Activated CD8-positive, alpha-beta memory T cell treated with anti-CD3 and anti-CD28 coated beads, Interleukin-2, amount 50 U/mL, for 24 hours (primary cell): ENCODE results near the gene BAIAP2.

Experiments used
- DNase-seq: peaks from one replicate; pipeline ENCODE4 v3.0.0-alpha.2; 2020; ENCODE audit errors: extremely low read depth

BAIAP2 gene

DNA sequence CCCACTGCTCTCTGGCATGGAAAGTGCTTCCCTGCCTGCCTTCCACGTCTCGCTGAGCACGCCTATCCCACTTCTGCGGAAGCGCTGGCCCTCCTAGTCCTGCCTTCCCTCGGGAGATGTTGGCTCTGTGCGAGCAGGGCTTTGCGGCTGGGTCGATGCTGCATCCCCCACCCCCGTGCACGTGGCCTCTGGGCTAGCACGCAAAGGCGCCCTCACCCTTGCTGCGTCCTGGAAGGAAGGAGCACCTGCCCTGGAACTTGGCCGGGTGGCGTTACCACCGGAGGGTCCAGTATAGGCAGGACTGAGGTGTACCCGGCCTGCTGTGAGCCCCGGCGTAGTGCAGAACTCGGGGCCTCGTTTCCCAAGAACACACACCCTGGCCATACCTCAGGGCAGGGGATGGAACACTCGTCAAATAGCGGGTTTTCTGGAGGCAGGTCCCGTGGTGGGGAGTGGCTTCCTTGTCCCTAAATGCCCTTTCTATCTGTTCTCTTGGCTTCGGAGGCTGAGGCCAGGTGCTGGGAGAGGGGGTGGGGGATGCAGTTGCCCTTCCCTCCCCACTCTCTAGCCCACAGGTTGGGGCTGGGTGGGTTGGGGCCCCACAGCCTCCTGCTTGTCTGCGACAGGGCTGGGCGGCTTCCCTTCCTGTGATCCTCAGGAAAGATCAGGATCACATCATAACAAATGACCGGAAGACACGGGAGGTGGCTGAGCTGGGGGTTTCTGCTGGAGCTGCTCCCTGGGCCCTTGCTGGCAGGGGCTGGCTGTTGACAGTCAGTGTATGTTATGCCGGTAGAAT is 17.4 kb downstream of the BAIAP2 start:
- DNase-seq: no peak

DNA sequence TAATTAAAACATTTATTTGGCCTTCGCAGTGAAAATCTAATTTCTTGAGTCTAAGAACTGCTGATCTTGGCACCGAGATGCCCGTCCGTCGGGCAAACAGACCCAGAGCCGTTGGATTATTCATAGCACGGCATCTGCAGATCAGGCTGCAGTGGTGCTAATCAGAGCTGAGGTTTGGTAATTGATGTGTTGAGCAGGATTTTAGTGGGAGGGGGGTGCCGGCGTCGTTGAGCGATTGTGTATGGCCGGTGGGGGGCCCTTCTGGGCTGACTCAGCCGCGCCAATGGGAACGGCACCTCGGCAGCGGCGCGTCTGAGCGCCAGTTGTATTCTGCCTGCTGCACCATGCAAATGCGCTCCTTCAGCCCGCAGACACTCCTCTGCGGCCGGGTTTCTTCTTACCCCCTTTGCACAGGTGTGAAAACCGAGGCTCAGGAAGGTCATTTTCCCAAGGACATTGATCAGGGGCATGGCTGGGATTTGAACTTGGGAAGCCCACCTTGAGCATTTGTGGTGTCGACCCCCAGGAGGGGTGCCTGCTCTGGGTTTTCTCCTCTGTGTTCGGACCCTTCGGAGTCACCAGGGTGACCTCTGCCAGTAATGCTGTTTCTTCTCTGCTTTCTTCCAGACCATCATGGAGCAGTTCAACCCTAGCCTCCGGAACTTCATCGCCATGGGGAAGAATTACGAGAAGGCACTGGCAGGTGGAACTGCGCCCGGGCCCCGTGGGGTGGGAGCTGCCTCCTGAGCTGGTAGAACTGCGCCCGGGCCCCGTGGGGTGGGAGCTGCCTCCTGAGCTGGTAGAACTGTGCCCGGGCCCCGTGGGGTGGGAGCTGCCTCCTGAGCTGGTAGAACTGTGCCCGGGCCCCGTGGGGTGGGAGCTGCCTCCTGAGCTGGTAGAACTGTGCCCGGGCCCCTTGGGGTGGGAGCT is 18.4 kb downstream of the BAIAP2 start:
- no peak for DNase-seq

DNA sequence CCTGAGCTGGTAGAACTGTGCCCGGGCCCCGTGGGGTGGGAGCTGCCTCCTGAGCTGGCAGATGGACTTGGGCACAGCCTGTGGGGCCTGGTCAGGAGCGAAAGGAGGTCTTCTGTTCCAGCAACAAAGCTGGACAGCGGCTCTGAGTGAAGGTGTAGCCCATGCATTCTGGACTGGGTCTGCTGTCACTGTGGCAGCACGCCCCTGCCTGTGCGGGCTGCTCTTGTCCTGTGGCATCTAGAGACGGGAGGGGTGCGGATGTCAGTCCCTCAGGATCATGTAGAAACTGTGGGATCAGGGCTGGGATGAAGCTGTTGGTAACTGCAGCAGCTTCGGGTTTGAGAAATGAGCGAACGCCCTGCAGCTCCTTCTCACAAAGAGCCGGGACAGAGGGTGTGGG is 19.4 kb downstream of the BAIAP2 start:
- DNase-seq: no peak

DNA sequence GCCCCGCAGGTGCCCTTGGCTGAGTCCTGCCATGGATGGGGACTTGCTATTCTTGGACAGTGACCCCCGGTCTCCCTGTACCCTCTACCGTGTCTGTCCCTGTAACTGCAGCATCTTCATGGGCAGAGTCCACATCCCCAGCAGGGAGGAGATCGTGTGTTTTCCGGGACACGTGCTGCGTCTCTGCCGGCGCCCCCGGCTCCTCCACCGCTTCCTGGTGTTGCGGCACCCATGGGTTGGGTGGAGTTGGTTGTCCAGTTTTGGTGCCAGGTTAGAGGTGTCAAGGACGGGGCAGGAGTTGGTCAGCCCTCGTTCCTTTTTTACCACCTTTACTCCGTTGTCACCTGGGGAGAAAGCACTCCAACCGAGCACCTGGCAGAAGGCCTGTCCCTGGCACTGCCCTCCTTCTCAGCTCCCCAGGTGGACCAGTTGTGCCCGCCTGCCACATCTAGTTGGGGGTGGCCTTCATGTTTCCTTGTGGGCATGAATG is 20.0 kb downstream of the BAIAP2 start:
- DNase-seq: no peak

DNA sequence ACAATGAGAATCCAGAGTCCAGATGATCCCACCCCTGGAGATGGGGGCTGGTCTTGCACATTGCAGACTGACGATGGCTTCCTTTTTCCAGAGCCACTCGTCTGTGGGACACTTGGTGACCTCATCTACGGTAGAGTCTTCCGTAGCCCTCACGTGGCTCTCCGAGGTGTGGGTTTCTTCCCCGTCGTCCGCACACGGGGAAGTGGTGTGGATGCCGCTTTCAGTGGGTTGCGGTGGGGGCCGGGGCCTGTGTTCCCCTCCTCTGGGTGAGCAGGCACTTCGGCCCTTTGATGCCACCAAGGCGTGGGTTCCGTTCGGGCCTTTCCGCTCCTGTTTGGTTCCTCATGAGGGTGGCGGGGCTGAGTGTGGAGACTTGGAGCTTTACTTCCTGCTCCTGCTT is 21.4 kb downstream of the BAIAP2 start:
- DNase-seq: no peak

DNA sequence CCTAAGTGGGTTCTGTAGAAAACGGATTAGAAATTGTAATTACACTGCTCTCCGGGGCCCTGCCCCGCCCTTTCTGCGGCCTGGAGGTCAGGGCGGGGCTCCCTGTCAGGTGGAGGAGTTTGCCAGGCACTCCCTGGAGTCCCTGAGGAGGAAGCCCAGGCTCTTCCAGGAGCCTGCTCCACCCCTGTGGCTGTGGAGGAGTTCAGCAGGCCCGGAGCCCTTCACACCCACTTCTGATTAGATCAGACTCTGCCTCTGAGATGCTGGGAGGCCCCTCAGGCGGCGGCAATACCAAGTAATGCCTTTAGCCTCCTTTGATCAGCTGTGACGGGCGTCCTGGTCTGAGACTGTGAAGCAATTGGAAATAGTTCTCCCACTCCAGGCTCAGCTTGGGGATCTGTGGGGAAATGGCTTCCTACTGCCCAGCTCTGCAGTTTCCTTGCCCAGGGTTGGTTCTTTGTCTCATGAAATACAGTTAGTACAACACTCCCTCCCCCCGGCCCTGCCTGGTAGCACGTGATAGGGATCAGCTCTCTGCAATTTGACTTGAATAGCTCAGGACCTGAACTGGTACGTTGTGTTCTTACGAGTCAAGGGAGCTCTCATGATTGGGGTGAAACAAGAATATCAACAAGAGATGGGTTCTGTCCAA is 22.3 kb downstream of the BAIAP2 start:
- no peak for DNase-seq

DNA sequence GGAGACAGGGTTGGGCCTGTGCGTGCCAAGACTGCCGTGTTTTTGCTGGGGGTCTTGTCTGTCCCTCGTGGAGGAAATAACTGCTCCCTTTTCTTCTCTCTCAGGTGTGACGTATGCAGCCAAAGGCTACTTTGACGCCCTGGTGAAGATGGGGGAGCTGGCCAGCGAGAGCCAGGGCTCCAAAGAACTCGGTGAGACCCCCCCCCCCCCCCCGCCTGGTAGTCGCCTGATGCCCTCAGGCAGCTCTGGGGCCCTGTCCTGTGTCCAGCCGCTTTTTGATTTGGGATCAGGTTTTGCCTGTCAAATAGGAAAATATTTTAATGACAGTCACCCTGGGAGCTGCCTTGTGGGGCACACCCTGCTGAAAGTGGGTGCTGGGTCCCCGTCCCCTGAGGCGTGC is 22.8 kb downstream of the BAIAP2 start:
- DNase-seq: no peak

DNA sequence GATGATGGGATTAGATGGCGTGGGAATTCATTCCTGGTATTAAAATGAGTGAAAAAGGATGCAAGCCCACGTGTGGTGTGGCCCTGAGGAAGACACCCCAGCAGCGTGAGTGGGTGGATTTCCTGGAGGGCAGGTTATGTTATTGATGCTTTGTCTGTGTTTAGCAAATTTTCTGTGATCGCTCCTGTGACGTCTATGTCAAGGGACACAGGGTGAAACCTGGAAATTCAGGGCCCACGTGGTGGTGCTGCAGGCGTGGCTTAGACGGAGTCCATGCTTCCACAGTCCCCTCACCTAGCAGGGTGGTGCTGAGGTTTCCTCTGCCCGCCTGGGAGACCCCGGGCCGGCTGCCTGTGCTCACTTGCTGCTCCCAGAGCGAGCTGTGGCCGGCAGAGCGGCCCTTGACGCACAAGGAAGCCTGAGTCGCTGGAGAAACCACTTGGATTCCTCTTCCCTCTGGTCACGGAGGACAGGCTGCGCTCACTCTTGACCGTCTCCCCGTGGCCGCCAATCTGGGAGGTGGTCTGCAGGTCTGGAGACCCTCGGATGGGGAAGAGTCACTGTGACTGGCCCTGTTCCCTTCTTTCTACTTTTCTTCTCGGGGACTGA is 23.4 kb downstream of the BAIAP2 start:
- no peak for DNase-seq

DNA sequence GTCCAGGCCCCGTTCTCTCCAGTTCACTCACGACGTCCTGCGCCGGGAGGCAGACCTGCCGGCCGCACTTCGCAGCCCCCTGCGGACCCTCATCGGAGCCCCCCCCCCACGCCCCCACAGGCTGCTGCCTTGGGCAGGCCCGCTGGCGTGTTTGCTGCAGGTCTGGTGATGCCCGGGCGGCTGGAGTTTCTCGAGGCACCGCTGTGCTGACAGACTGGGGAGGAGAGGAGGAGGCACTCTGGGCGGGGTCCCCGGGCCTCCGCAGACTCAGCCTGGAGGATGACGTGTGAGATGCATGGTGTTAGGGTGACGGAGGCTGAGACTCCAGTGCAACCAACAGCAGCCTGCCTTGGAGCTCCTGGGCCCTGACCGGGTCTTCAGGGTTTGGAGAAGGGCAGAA is 24.1 kb downstream of the BAIAP2 start:
- DNase-seq: no peak

DNA sequence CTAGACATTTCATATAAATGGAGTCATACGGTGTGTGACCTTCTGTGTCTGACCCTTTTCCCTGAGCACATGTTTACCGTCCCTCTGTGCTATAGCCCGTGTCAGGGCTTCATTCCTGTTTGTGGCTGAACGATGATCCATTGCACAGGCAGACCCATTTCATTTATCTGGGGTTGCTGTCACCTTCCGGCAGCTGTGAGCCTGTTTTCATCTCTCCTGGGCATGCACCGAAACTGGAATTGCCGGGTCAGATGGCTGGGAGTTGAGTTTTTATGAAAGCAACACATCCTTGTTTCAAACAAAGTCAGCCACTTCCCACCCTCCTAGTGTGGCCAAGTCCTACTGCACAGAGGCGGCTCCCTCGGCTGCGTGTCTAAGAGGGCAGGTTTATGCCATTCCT is 25.5 kb downstream of the BAIAP2 start:
- DNase-seq: no peak

DNA sequence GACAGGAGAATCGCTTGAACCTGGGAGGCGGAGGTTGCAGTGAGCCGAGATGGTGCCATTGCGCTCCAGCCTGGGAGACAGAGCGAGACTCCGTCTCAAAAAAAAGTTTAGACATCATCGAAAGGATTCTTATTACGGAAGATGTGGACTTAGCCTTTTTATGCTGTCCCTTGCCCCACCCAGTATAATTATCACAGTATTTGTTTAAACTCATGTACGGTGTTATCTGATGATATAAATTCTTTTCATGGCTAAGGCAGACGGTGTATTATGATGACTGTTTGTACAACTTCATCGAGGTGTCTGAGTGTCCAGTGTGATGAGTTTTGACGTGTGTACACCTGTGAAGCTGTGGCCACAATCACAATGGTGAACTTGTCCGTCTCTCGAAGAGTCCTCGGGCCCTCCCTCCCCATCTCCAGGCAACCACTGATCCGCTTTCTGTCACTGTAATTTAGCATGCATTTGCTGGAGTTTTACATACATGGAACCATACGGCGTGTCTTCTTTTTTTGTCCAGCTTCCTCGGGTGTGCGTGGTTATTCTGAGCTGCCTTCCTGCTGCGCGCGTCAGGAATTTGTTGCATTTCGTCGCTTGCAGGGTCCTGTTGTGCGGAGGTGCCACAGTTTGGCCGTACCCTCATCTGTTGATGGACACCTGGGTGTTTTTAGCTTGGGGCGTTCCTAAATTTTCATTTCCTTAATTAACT is 26.2 kb downstream of the BAIAP2 start:
- no peak for DNase-seq

DNA sequence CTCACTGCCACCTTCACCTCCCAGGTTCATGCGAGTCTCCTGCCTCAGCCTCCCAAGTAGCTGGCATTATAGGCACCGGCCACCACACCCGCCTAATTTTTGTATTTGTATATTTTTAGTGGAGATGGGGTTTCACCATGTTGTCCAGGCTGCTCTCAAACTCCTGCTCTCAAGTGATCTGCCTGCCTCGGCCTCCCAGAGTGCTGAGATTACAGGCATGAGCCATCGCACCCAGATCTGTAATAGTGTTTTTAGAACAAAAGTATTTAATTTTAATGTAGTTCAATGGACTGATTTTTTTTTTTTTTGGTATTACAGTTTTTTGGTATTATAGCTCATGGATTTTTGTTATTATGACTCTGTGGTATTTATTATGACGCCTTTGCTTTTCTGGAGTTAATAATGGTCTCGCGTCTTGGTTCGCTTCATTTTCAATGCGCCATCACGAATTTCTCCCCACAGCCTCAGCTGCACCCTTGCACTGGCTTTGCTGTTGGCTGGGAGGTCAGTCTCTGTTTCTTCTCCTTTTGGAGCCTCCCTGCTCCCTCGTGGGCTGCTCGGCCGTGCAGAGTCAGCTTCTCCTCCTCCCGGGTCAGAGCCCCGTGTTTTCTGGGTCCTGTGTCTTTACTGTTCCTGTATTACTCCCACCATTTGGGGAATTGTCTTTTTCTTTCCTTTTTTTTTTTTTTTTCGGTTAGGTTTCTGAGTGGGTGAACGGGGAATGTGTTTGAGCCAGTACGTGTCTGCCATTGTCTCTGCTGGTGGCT is 27.2 kb downstream of the BAIAP2 start:
- no peak for DNase-seq

DNA sequence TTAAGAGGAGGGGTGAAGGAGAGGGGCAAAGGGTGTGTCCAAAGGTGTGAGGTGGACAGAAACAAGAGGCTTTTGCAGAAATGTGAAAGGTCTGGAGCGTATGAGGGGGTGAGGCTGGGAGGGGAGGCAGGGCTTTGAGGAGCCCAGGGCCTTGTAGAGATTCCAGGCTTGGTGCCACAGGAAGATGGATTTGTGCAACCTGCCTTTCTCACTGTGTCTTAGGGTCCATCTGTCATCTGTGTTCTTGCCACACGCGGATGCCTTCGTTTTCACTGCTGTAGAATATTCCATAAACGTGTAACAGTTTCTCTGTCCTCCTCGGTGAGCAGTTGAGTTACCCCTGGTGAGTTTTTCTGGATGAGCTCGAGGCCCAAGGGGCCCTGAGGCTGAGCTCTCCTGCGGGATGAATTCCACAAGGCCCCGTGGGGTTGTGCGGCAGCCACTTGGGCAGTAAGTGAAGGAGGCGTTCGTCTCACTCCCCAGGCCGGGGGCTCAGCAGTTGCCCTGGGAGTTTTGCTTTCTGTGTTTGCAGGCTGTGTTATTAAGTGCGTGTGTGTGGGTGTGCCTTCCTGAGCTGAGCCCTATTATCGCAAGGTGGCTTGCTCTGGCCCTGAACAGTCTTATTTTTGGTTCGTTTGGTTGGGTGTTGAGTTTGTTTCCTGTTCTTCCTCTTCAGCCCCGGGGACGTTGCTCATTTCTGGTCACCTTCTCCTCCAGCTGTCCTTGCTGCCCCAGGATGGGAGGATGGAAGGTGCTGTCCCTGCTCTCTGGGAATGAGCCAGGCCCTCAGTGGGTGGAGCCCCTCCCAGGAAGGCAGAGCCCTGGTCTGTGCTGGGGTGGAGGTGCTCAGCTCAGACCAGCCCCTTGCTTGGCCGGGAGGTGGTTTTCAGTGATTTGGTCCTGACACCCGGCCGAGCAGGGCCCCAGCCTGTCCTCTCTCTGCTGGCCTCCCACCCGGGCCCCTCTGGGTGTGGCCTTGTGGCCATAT is 28.4 kb downstream of the BAIAP2 start:
- no peak for DNase-seq

DNA sequence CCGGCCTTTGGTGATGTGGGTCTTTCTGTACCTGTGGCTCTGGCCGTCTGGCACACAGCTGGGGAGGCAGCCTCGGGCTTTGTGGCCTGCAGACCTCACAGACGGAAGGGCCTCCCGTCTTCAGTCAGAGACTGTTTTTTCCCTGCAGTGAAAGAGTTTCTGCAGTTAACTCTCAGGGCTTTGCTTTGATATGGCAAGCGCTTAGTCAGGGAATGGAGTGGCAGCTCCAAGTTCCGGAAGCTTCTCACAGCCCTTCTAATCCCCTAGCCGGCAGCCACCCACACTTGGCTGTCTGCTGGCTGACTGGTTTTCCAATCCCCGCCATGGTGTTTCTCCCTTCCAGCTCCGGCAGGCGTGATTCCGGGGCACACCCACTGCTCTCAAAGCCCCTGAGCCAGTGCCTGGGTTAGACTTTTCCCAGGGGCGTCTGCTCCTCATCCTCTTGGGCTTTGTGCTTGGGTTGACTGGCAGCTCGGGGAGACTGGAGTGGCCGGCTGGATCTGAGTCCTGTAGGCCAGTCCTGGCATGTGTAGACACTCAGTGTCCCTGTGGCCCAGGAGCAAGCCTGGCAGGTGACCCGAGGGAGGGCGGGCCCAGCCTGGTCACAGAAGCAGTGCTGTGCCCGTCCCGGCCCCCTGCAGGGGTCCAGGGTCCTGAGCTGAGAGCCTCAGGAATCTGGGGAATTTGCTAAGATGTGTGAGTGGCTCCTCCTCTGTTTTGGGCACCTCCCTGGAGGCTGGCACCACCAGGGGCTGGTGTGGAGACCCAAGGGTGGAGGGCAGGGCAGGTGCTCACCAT is 29.9 kb downstream of the BAIAP2 start:
- DNase-seq: no peak

DNA sequence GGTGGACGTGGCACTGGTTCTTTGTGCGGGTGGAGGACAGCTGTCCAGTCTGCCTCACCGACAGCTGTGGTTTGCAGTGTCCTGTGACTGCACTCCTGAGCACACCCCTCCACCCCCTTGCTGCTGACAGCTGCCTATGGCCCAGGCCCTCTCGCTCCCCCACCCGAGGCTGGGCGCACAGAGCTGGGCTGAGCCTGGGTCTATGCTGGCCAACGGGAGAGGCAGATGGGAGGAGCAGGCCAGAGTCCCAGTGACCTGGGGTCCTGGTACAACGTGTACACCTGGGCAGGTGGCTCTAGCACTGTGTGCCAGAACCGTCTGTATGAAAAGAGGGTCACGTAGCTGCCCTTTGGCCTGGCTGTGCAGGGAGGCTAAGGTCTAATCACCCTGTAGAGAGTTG is 30.5 kb downstream of the BAIAP2 start:
- DNase-seq: no peak

DNA sequence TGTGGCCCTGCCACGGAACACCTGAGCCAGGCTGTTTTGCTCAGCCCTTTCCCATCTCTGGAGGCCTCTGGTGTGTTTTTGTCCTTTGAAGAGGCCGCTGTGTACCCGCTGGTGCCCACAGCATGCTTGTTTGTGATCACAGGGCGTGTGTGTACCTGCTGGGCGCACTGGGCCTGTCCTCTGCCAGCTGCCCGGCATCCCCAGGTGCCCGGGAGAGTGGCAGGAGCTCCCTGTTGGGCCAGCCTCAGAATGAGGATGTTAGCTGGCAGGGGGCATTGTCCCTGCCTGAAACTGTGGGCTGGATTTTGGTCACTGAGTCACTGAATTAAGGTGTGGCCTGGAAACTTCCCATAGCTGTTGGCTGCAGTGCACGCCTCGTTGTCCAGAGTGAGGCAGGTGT is 31.1 kb downstream of the BAIAP2 start:
- no peak for DNase-seq

DNA sequence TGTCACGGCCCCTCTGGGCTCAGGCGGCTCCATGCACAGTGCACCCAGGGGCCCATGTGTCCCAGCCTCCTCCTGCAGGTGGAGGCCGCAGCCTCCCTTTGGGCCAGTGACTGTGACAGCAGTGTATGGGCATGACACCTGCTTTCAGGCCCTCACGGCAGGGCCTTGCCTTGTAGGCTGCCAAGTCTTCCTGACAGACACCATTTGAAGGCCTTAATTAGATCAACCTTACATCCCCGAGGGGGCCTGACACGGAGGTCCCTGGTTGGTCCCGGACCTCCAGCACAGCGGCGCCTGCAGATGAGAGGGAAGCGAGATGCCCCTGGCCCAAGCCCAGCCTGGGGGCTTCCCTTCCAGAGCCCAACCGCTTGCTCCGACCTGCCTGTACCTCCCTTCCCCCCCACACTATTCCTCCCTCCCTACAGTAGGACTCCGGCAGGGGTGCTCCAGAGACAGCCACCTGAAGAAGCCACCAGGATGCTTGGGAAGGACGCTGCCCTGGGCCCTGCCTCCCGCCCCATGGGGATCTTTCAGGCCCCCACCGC is 31.9 kb downstream of the BAIAP2 start:
- no peak for DNase-seq

DNA sequence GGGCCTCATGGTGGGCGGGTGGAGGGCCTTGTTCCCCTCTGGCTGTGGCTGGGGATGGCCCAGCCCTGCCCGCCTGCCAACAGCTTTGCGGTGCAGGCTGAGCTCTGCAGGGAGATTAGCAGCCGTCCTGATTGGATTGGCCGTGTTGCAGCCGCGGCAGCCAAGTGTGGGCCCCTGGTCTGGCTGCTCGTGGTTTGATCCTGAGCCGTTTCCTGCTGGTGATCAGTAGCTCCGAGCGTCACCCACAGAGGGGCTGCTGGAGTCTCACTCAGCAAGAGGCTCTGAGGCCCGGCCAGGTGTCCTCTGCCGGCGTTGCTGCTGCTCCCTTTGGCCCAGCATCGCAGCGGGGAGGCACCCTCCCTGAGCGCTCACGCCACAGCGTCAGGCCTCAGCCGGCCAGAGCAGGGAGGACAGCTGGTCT is 32.5 kb downstream of the BAIAP2 start:
- no peak for DNase-seq
